Hepatocyte (in vitro differentiated cells): ENCODE results near the gene DDIT4. TPM values are rescaled to one million over a fixed set of nuclear protein-coding genes. Genes with fewer than 3 reads are reported as not detected.
A peak's percentile ranks its signal among the peaks of the same experiment; 100 is the strongest.

Experiments used
- DNase-seq: peaks from one replicate; pipeline ENCODE4 v3.0.0-alpha.2; 2016; ENCODE audit warnings: low spot score
- H2AFZ ChIP-seq: fragments of 200-600 bp; sonication (generic); 2 replicates; pipeline ENCODE4 v1.6.0; 2016; ENCODE audit warnings: antibody characterized with exemption, mild to moderate bottlenecking
- H3K27ac ChIP-seq: fragments of 200-600 bp; sonication (generic); 2 replicates; pipeline ENCODE4 v1.5.1; 2016; ENCODE audit warnings: mild to moderate bottlenecking
- H3K27me3 ChIP-seq: fragments of 200-600 bp; sonication (generic); 2 replicates; pipeline ENCODE4 v1.6.1; 2016
- H3K36me3 ChIP-seq: fragments of 200-600 bp; sonication (generic); replicated peaks from 2 replicates; pipeline ENCODE4 v1.5.1; 2016; ENCODE audit warnings: low read depth; ENCODE audit not compliant: insufficient read depth
- H3K4me1 ChIP-seq: fragments of 200-600 bp; sonication (generic); 2 replicates; pipeline ENCODE4 v1.5.1; 2016; ENCODE audit warnings: mild to moderate bottlenecking, moderate library complexity; ENCODE audit not compliant: insufficient read depth
- H3K4me2 ChIP-seq: fragments of 200-600 bp; sonication (generic); 2 replicates; pipeline ENCODE4 v1.6.0; 2016
- H3K4me3 ChIP-seq: fragments of 200-600 bp; sonication (generic); 2 replicates; pipeline ENCODE4 v1.5.1; 2016; ENCODE audit warnings: mild to moderate bottlenecking
- H3K79me2 ChIP-seq: fragments of 200-600 bp; sonication (generic); 2 replicates; pipeline ENCODE4 v1.6.0; 2017; ENCODE audit warnings: mild to moderate bottlenecking
- H3K9me2 ChIP-seq: fragments of 200-600 bp; sonication (generic); replicated peaks from 2 replicates; pipeline ENCODE4 v1.6.0; 2017; ENCODE audit warnings: mild to moderate bottlenecking; ENCODE audit not compliant: insufficient read depth
- H3K9me3 ChIP-seq: fragments of 200-600 bp; sonication (generic); 2 replicates; pipeline ENCODE4 v1.5.1; 2016; ENCODE audit warnings: low read depth, mild to moderate bottlenecking
- H4K20me1 ChIP-seq: fragments of 200-600 bp; sonication (generic); 2 replicates; pipeline ENCODE4 v1.6.0; 2016; ENCODE audit warnings: mild to moderate bottlenecking; ENCODE audit not compliant: insufficient read depth, poor library complexity, severe bottlenecking
- CTCF ChIP-seq: fragments of 200-600 bp; sonication (generic); IDR thresholded peaks from 2 replicates; pipeline ENCODE4 v1.5.1; 2016; ENCODE audit warnings: antibody characterized with exemption, mild to moderate bottlenecking; ENCODE audit not compliant: poor library complexity
- EZH2 ChIP-seq: fragments of 200-600 bp; sonication (generic); IDR thresholded peaks from 2 replicates; pipeline ENCODE4 v1.6.1; 2016; ENCODE audit warnings: antibody characterized with exemption, mild to moderate bottlenecking, borderline replicate concordance
- EZH2phosphoT487 ChIP-seq: fragments of 200-600 bp; sonication (generic); IDR thresholded peaks from one replicate; pipeline ENCODE4 v1.6.1; 2018; ENCODE audit warnings: antibody characterized with exemption, mild to moderate bottlenecking, low read depth, moderate library complexity; ENCODE audit not compliant: unreplicated experiment, severe bottlenecking
- WGBS: methylation state at CpG from one replicate; pipeline ENCODE4 v1.1.6; 2016; ENCODE audit warnings: low lambda C conversion rate; ENCODE audit errors: missing lambda C conversion rate; 5-methylcytosine and 5-hydroxymethylcytosine counted together
- polyA plus RNA-seq: library from polyadenylated mRNA; unstranded; fragments of >200 nt; fragmentation: Nextera tagmentation; extraction: Ambion mirVana; gene quantifications from 2 replicates; pipeline ENCODE4 v1.2.1, GENCODE V29; 2016
- total RNA-seq: library from RNA; depleted of rRNA; stranded (reverse); fragments of >200 nt; gene quantifications from 2 replicates; pipeline ENCODE4 v1.2.3, GENCODE V29; 2014

DDIT4 gene
- total and polyA plus RNA-seq, 2 experiments from 2014 or later, result 165 to 235 TPM

- Histone ChIP-seq H3K27me3 (no peaks in the 10 kb centered on the region), H3K9me3 (no peaks in the 10 kb centered on the region), H4K20me1 (peaks cover 23% of the 10 kb centered on the region), H3K4me3 (peak overlapping the region; percentile 78), H3K4me2 (peak overlapping the region; percentile 92), H3K4me1 (peaks cover 36% of the 10 kb centered on the region), H3K36me3 (peaks cover 3% of the 10 kb centered on the region), H3K27ac (peak overlapping the region; percentile 91), H3K9me2 (no peaks in the 10 kb centered on the region), H3K79me2 (peaks cover 24% of the 10 kb centered on the region), H2AFZ (no peak overlapping the region)
- no peak for DNase-seq
- WGBS, result under 1% methylated on average over 40 of the region's 40 CpGs
- no peak for TF ChIP-seq EZH2
- TF ChIP-seq EZH2phosphoT487, result no peak
- no peak for TF ChIP-seq CTCF
Observed at GRCh38 chr10:72274213-72274729, 547 bp downstream of the DDIT4 start.

GRCh38 chr10:72274730-72275350 lies 1.1 kb downstream of the DDIT4 start:
- H2AFZ ChIP-seq, result no peak overlapping the region
- WGBS, result 31% methylated on average over 26 of the region's 26 CpGs
- peak; percentile 77 for DNase-seq

GRCh38 chr10:72275351-72276012 lies 1.8 kb downstream of the DDIT4 start:
- H3K79me2 ChIP-seq, result peaks cover 24% of the 10 kb centered on the region
- WGBS, result 22% methylated on average over 12 of the region's 12 CpGs
- H3K27me3 ChIP-seq, result no peaks in the 10 kb centered on the region
- peak overlapping the region; percentile 92 for H3K4me2 ChIP-seq
- H3K9me2 ChIP-seq, result no peaks in the 10 kb centered on the region
- peaks cover 23% of the 10 kb centered on the region for H4K20me1 ChIP-seq
- DNase-seq, result no peak
- peaks cover 36% of the 10 kb centered on the region for H3K4me1 ChIP-seq
- H2AFZ ChIP-seq, result no peak overlapping the region
- H3K36me3 ChIP-seq, result peaks cover 3% of the 10 kb centered on the region
- H3K4me3 ChIP-seq, result peak overlapping the region; percentile 78
- H3K9me3 ChIP-seq, result no peaks in the 10 kb centered on the region
- no peak for TF ChIP-seq CTCF
- no peak for TF ChIP-seq EZH2phosphoT487
- TF ChIP-seq EZH2, result no peak
- H3K27ac ChIP-seq, result peak overlapping the region; percentile 91

More at GRCh38 chr10:72274730-72275350, 1.1 kb downstream of the DDIT4 start:
- peak overlapping the region; percentile 78 for H3K4me3 ChIP-seq
- peaks cover 36% of the 10 kb centered on the region for H3K4me1 ChIP-seq
- H3K79me2 ChIP-seq, result peaks cover 24% of the 10 kb centered on the region
- H3K4me2 ChIP-seq, result peak overlapping the region; percentile 92
- no peaks in the 10 kb centered on the region for H3K9me3 ChIP-seq
- TF ChIP-seq EZH2phosphoT487, result no peak
- TF ChIP-seq CTCF, result peak; percentile 68
- H3K27me3 ChIP-seq, result no peaks in the 10 kb centered on the region
- H3K36me3 ChIP-seq, result peaks cover 3% of the 10 kb centered on the region
- peak overlapping the region; percentile 91 for H3K27ac ChIP-seq
- H3K9me2 ChIP-seq, result no peaks in the 10 kb centered on the region
- peaks cover 23% of the 10 kb centered on the region for H4K20me1 ChIP-seq
